Measurements from ENCODE around the gene ZNF81. TPM values are rescaled to one million over a fixed set of nuclear protein-coding genes. Genes with fewer than 3 reads are reported as not detected.

Gene ZNF81
- total RNA-seq, 1 experiment from 2014 or later: 6.1 TPM

Other genes with a start within 250 kb of the ZNF81 start
- not detected in 2 replicates for gene SYN1, start 217.0 kb upstream of the ZNF81 start, total RNA-seq (2014; rRNA removed; shearing (Covaris generic); ENCODE audit: low replicate concordance)
- gene CFP, start 207.0 kb upstream of the ZNF81 start, total RNA-seq (2014; rRNA removed; shearing (Covaris generic); ENCODE audit: low replicate concordance): 0.11 and 0.54 TPM in 2 replicates
- 24.2 and 27.8 TPM in 2 replicates for gene ELK1, start 186.3 kb upstream of the ZNF81 start, total RNA-seq (2014; rRNA removed; shearing (Covaris generic); ENCODE audit: low replicate concordance)
- gene UXT, start 177.7 kb upstream of the ZNF81 start, total RNA-seq (2014; rRNA removed; shearing (Covaris generic); ENCODE audit: low replicate concordance): 191 and 202 TPM in 2 replicates
- 4.8 and 6.4 TPM in 2 replicates for gene ZNF182, start 167.1 kb downstream of the ZNF81 start, total RNA-seq (2014; rRNA removed; shearing (Covaris generic); ENCODE audit: low replicate concordance)
- gene SPACA5, start 170.1 kb downstream of the ZNF81 start, total RNA-seq (2014; rRNA removed; shearing (Covaris generic); ENCODE audit: low replicate concordance): not detected in 2 replicates
- 3.7 and 3.9 TPM in 2 replicates for gene ZNF630, start 234.7 kb downstream of the ZNF81 start, total RNA-seq (2014; rRNA removed; shearing (Covaris generic); ENCODE audit: low replicate concordance)